A673 (cell line): ENCODE measurements around the gene PDGFB. TPM values are rescaled to one million over a fixed set of nuclear protein-coding genes. Genes with fewer than 3 reads are reported as not detected.

Source experiments
- BruUV-seq: library from RNA; stranded (reverse); fragments of 400-500 nt; replicated peaks from 2 replicates; lab custom pipeline; 2021; lab: Mats Ljungman, UMichigan
- CTCF ChIA-PET: fragments of 300-600 bp; sonication (Branson Sonifier 250); formaldehyde crosslinking; loops from one replicate; lab custom pipeline; 2022; ENCODE audit warnings: antibody characterized with exemption; lab: Charles Lee
- POLR2A ChIA-PET: fragments of 300-600 bp; sonication (Branson Sonifier 250); formaldehyde crosslinking; loops from one replicate; lab custom pipeline; 2022; ENCODE audit warnings: antibody characterized with exemption; ENCODE audit not compliant: low non-redundant PET; lab: Charles Lee
- DNase-seq: peaks from one replicate; pipeline ENCODE4 v3.0.0-alpha.2; 2015; ENCODE audit warnings: low spot score
- H3K27ac ChIP-seq: fragments of 200-600 bp; sonication (generic); 2 replicates; pipeline ENCODE4 v1.5.1; 2016; ENCODE audit warnings: mixed run types, low read depth, mild to moderate bottlenecking, mixed read lengths, antibody characterized with exemption, low read length; ENCODE audit not compliant: poor library complexity, severe bottlenecking
- H3K27me3 ChIP-seq: fragments of 200-600 bp; sonication (generic); replicated peaks from 2 replicates; pipeline ENCODE4 v1.6.1; 2017; ENCODE audit warnings: mixed run types, low read depth, mild to moderate bottlenecking, mixed read lengths, antibody characterized with exemption, low read length; ENCODE audit not compliant: insufficient read depth, poor library complexity
- H3K36me3 ChIP-seq: fragments of 200-600 bp; sonication (generic); 2 replicates; pipeline ENCODE4 v1.6.1; 2016; ENCODE audit warnings: mixed run types, mild to moderate bottlenecking, mixed read lengths, antibody characterized with exemption, low read length; ENCODE audit not compliant: insufficient read depth, poor library complexity, severe bottlenecking
- H3K4me1 ChIP-seq: fragments of 200-600 bp; sonication (generic); 2 replicates; pipeline ENCODE4 v1.6.1; 2017; ENCODE audit warnings: mixed run types, mild to moderate bottlenecking, mixed read lengths, antibody characterized with exemption, low read length; ENCODE audit not compliant: insufficient read depth, poor library complexity, severe bottlenecking
- H3K4me3 ChIP-seq: fragments of 200-600 bp; sonication (generic); 2 replicates; pipeline ENCODE4 v1.5.1; 2016; ENCODE audit warnings: low read depth, mixed run types, mild to moderate bottlenecking, mixed read lengths, low read length; ENCODE audit not compliant: poor library complexity, severe bottlenecking
- H3K9me3 ChIP-seq: fragments of 200-600 bp; sonication (generic); 2 replicates; pipeline ENCODE4 v1.6.1; 2016; ENCODE audit warnings: mixed run types, low read depth, mild to moderate bottlenecking, mixed read lengths, antibody characterized with exemption, low read length; ENCODE audit not compliant: poor library complexity, severe bottlenecking
- CTCF ChIP-seq: fragments of 300-800, 200-600 bp; sonication (generic); conservative IDR thresholded peaks from 2 replicates; pipeline ENCODE4 v1.5.1; 2017; ENCODE audit warnings: low read depth, mild to moderate bottlenecking, antibody characterized with exemption, low read length, moderate library complexity, mixed read lengths
- EZH2 ChIP-seq: fragments of 200-600 bp; sonication (generic); IDR thresholded peaks from 2 replicates; pipeline ENCODE4 v1.6.1; 2017; ENCODE audit warnings: borderline replicate concordance, low read depth, mild to moderate bottlenecking, mixed read lengths, antibody characterized with exemption, low read length; ENCODE audit not compliant: poor library complexity, severe bottlenecking
- intact Hi-C: fragments of 100-400 bp; cut with micrococcal nuclease; formaldehyde crosslinking; loops from one replicate; pipeline ENCODE4 v1.10.0; 2022; ENCODE audit not compliant: unreplicated experiment
- total RNA-seq: library from RNA; stranded (reverse); gene quantifications from 2 replicates; pipeline ENCODE4 v1.2.3, GENCODE V29; 2021

The PDGFB gene
- total RNA-seq, 1 experiment from 2014 or later: 0.09 TPM

GRCh38 chr22:39184586-39185577 lies 59.9 kb downstream of the PDGFB start:
- DNase-seq: no peak
- no peak overlapping the region for H3K27ac ChIP-seq
- intact Hi-C loops: no loop called here
- H3K36me3 ChIP-seq: no peaks in the 10 kb centered on the region
- CTCF ChIA-PET: no interaction called here
- TF ChIP-seq EZH2 (no peak), CTCF (no peak)
- H3K4me3 ChIP-seq: no peak overlapping the region
- POLR2A ChIA-PET: no interaction called here
- BruUV-seq: no TSS peak
- H3K4me1 ChIP-seq: no peaks in the 10 kb centered on the region
- no peaks in the 10 kb centered on the region for H3K27me3 ChIP-seq
- H3K9me3 ChIP-seq: no peaks in the 10 kb centered on the region

DNA sequence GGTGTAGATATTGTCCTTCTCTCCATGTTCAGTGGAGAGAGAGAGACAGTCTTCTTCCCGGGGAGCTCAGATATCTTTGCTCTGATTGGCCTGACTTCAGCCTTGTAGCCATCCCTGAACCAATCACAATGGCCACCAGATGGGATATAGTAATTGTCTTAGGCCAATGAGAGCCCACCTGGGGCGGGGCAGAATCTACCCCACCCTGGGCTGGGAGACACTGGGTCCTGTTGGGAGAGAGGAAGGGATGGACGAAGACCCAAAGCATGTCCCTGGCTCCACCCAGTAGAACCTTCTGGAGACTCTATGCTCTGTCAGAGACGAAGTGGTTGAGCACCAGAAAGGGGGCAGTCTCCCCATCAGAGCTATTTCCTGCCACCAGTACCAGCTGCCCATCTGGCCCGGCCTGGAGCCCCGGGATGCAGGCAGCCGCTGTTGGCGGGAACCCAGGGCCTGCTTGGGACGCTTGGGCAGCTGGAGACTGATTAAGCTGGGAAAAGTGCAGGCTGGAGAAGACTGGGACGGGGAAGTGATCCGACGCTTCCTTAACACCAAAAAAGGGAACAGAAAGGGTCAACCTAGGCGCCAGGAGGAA lies 60.7 kb downstream of the PDGFB start:
- intact Hi-C loops: no loop called here
- Histone ChIP-seq H3K36me3 (no peaks in the 10 kb centered on the region), H3K4me1 (no peaks in the 10 kb centered on the region), H3K27me3 (no peaks in the 10 kb centered on the region), H3K9me3 (no peaks in the 10 kb centered on the region), H3K27ac (no peak overlapping the region), H3K4me3 (no peak overlapping the region)
- TF ChIP-seq CTCF: no peak
- TF ChIP-seq EZH2: no peak
- BruUV-seq: no TSS peak
- ChIA-PET POLR2A (no interaction called here), CTCF (no interaction called here)
- peak; percentile 52 for DNase-seq

GRCh38 chr22:39182478-39183030 lies 62.2 kb downstream of the PDGFB start:
- intact Hi-C loops: no loop called here
- no peak for DNase-seq
- H3K4me3 ChIP-seq: no peak overlapping the region
- H3K4me1 ChIP-seq: no peaks in the 10 kb centered on the region
- no peaks in the 10 kb centered on the region for H3K36me3 ChIP-seq
- H3K9me3 ChIP-seq: no peaks in the 10 kb centered on the region
- no peaks in the 10 kb centered on the region for H3K27me3 ChIP-seq
- H3K27ac ChIP-seq: no peak overlapping the region
- TF ChIP-seq CTCF (no peak), EZH2 (no peak)
- POLR2A ChIA-PET: no interaction called here
- CTCF ChIA-PET: no interaction called here
- BruUV-seq: no TSS peak
